Natural killer cell (primary cell): ENCODE data around the gene ENHO. TPM values are rescaled to one million over a fixed set of nuclear protein-coding genes. Genes with fewer than 3 reads are reported as not detected.

Experiments
- ATAC-seq, 3 donors: fragments of 150-1000 bp in 2 of 3; fragments of 200-7000 bp in 1 of 3; cut with Tn5 transposase; 1 replicate in 1 of 3; 2 replicates in 2 of 3; pipeline ENCODE4 v1.10.0; 2021; ENCODE audit warnings: mild to moderate bottlenecking in 2 of 3, moderate library complexity in 2 of 3
- DNase-seq, 2 donors: peaks; one replicate each; pipeline versions ENCODE4 v3.0.0 to v3.0.0-alpha.2; 2013 to 2021; ENCODE audit warnings: mixed read lengths in 1 of 2
- H3K27ac ChIP-seq: one replicate; pipeline ENCODE4 v1.5.1; 2013; ENCODE audit warnings: mild to moderate bottlenecking, low read length
- H3K27me3 ChIP-seq: one replicate; pipeline ENCODE4 v1.6.1; 2013; ENCODE audit warnings: low read length; ENCODE audit not compliant: control insufficient read depth, insufficient read depth
- H3K36me3 ChIP-seq: one replicate; pipeline ENCODE4 v1.6.1; 2013; ENCODE audit warnings: low read length; ENCODE audit not compliant: control insufficient read depth, insufficient read depth
- H3K4me1 ChIP-seq: one replicate; pipeline ENCODE4 v1.6.1; 2013; ENCODE audit warnings: low read length; ENCODE audit not compliant: control insufficient read depth, insufficient read depth
- H3K4me3 ChIP-seq: one replicate; pipeline ENCODE4 v1.5.1; 2013; ENCODE audit warnings: low read length
- H3K9me3 ChIP-seq: one replicate; pipeline ENCODE4 v1.6.1; 2013; ENCODE audit warnings: low read length; ENCODE audit not compliant: control insufficient read depth, insufficient read depth
- H3K27ac Mint-ChIP-seq, 2 donors: one replicate each; pipeline ENCODE4 v1.8.0; 2022; ENCODE audit warnings: mild to moderate bottlenecking in 2 of 2, mixed read lengths in 2 of 2, moderate library complexity in 1 of 2
- H3K27me3 Mint-ChIP-seq, 2 donors: one replicate each; pipeline ENCODE4 v1.8.0; 2022; ENCODE audit warnings: low read depth in 2 of 2, mixed read lengths in 2 of 2
- H3K36me3 Mint-ChIP-seq: one replicate; pipeline ENCODE4 v1.8.0; 2022; ENCODE audit warnings: mixed read lengths
- H3K4me1 Mint-ChIP-seq, 2 donors: one replicate each; pipeline ENCODE4 v1.8.0; 2022; ENCODE audit warnings: mixed read lengths in 2 of 2
- H3K4me3 Mint-ChIP-seq: one replicate; pipeline ENCODE4 v1.8.0; 2022; ENCODE audit warnings: mild to moderate bottlenecking, moderate library complexity, mixed read lengths
- H3K9me3 Mint-ChIP-seq, 2 donors: one replicate each; pipeline ENCODE4 v1.8.0; 2022; ENCODE audit warnings: mixed read lengths in 2 of 2
- CTCF ChIP-seq: fragments of 200-600 bp; IDR thresholded peaks from one replicate; pipeline ENCODE4 v1.8.0; 2022; ENCODE audit warnings: antibody characterized with exemption
- WGBS: methylation state at CpG from one replicate; pipeline ENCODE4 v1.1.7; 2013; ENCODE audit warnings: missing lambda C conversion rate; ENCODE audit not compliant: insufficient coverage; 5-methylcytosine and 5-hydroxymethylcytosine counted together
- intact Hi-C: fragments of 100-400 bp; cut with micrococcal nuclease; formaldehyde crosslinking; loops from one replicate; pipeline ENCODE4 v1.14.2; 2022
- total RNA-seq, 4 donors: library from RNA; stranded (reverse); fragments of 120-200 nt in 1 of 4; gene quantifications; one replicate each; pipeline versions ENCODE4 v1.2.3 to v1.2.4, GENCODE V29; 2013 to 2022

The ENHO gene
- total RNA-seq, 3 donors from 2014 or later (not counting 1 experiment from before 2014, with no cell fraction given), result 0.34 to 1.7 TPM; not detected in 1

GRCh38 chr9:34566972-34567371, 44.2 kb upstream of the ENHO start:
- no peak for DNase-seq
- Histone ChIP-seq H3K4me3 (no peak overlapping the region), H3K27ac (no peak overlapping the region), H3K4me1 (no peaks in the 10 kb centered on the region), H3K9me3 (peaks cover 2% of the 10 kb centered on the region), H3K36me3 (no peaks in the 10 kb centered on the region), H3K27me3 (no peaks in the 10 kb centered on the region)
- intact Hi-C loops, result no loop called here
- H3K27me3 Mint-ChIP-seq, result peaks cover 8 to 35% of the 10 kb centered on the region in 2 donors
- ATAC-seq, result no peak
- H3K9me3 Mint-ChIP-seq, result no peaks in the 10 kb centered on the region
- no peaks in the 10 kb centered on the region for H3K36me3 Mint-ChIP-seq
- no peak for TF ChIP-seq CTCF
- no peak overlapping the region for H3K27ac Mint-ChIP-seq
- H3K4me3 Mint-ChIP-seq, result no peak overlapping the region
- 84% methylated on average over 6 of the region's 6 CpGs for WGBS
- H3K4me1 Mint-ChIP-seq, result no peaks in the 10 kb centered on the region

GRCh38 chr9:34566322-34566721, 43.5 kb upstream of the ENHO start:
- Mint-ChIP-seq H3K36me3 (no peaks in the 10 kb centered on the region), H3K9me3 (no peaks in the 10 kb centered on the region), H3K4me3 (no peak overlapping the region), H3K4me1 (no peaks in the 10 kb centered on the region), H3K27me3 (peaks cover 8 to 35% of the 10 kb centered on the region in 2 donors), H3K27ac (no peak overlapping the region)
- ATAC-seq (no peak), DNase-seq (no peak)
- Histone ChIP-seq H3K4me1 (no peaks in the 10 kb centered on the region), H3K36me3 (no peaks in the 10 kb centered on the region), H3K27ac (no peak overlapping the region), H3K9me3 (peaks cover 6% of the 10 kb centered on the region), H3K4me3 (no peak overlapping the region), H3K27me3 (no peaks in the 10 kb centered on the region)
- 71% methylated on average over 8 of the region's 8 CpGs for WGBS
- intact Hi-C loops, result no loop called here
- TF ChIP-seq CTCF, result no peak

- Histone ChIP-seq H3K27me3 (no peaks in the 10 kb centered on the region), H3K4me1 (no peaks in the 10 kb centered on the region), H3K27ac (no peak overlapping the region), H3K36me3 (no peaks in the 10 kb centered on the region), H3K9me3 (peaks cover 6% of the 10 kb centered on the region), H3K4me3 (no peak overlapping the region)
- intact Hi-C loops, result no loop called here
- Mint-ChIP-seq H3K27ac (no peak overlapping the region), H3K9me3 (no peaks in the 10 kb centered on the region), H3K4me1 (no peaks in the 10 kb centered on the region), H3K27me3 (peaks cover 8 to 37% of the 10 kb centered on the region in 2 donors), H3K36me3 (no peaks in the 10 kb centered on the region), H3K4me3 (no peak overlapping the region)
- WGBS, result 74% methylated on average over 4 of the region's 8 CpGs
- ATAC-seq (no peak), DNase-seq (no peak)
- TF ChIP-seq CTCF, result no peak
These were observed 43.1 kb upstream of the ENHO start for GRCh38 chr9:34565856-34566255.

DNA sequence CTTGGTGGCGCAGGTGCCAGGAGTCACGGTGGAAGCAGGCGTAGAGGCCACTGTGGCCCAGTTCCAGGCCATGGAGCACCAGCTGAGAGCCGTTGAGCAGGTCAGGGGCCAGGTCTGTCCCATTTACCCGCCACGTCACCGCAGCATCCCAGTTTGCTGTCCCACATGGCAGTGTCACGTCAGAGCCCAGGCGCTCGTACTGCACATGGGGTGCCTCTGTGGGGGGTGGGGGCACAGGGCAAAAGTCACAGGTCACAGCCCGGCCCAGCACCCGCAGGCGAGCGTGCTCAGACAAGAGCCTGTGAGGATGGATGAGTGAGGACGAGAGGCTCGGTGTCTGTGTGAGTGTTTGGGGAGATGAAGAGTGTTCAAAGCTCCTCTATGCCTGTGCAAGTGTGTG, 41.8 kb upstream of the ENHO start:
- no peak overlapping the region for H3K4me3 ChIP-seq
- no peaks in the 10 kb centered on the region for H3K36me3 Mint-ChIP-seq
- no peaks in the 10 kb centered on the region for H3K4me1 ChIP-seq
- no peak overlapping the region for H3K27ac ChIP-seq
- ATAC-seq (no peak), DNase-seq (no peak)
- H3K4me1 Mint-ChIP-seq, result no peaks in the 10 kb centered on the region
- H3K9me3 ChIP-seq, result peaks cover 6% of the 10 kb centered on the region
- intact Hi-C loops, result no loop called here
- H3K27me3 ChIP-seq, result no peaks in the 10 kb centered on the region
- H3K27me3 Mint-ChIP-seq, result peaks cover 8 to 38% of the 10 kb centered on the region in 2 donors
- H3K4me3 Mint-ChIP-seq, result no peak overlapping the region
- TF ChIP-seq CTCF, result no peak
- H3K36me3 ChIP-seq, result no peaks in the 10 kb centered on the region
- H3K27ac Mint-ChIP-seq, result no peak overlapping the region
- no peaks in the 10 kb centered on the region for H3K9me3 Mint-ChIP-seq
- 96% methylated on average over 16 of the region's 16 CpGs for WGBS
